HEK293 (cell line): ENCODE results near the gene NTNG1.

ENCODE experiments used
- CTCF ChIA-PET: fragments of 350-600 bp; formaldehyde crosslinking; extraction: SDS; loops from one replicate; lab custom pipeline; 2021; ENCODE audit warnings: antibody characterized with exemption; lab: Yijun Ruan, JAX
- POLR2A ChIA-PET: fragments of 300-600 bp; formaldehyde crosslinking; extraction: SDS; loops from one replicate; lab custom pipeline; 2020; ENCODE audit warnings: antibody characterized with exemption, inconsistent platforms; lab: Yijun Ruan, JAX
- H3K27ac ChIP-seq: fragments of 200-500 bp; sonication (Bioruptor generic); 2 replicates; pipeline ENCODE4 v1.5.1; 2014; ENCODE audit warnings: low read depth, low read length, control low read depth, inconsistent platforms; ENCODE audit errors: extremely low read depth
- H3K36me3 ChIP-seq, 2 experiments: fragments of 200-500 bp in 1 of 2; sonication (Bioruptor generic) in 1 of 2; 1 replicate in 1 of 2; 2 replicates in 1 of 2; pipeline ENCODE4 v1.5.1; 2014 to 2017; ENCODE audit warnings: inconsistent platforms in 2 of 2, low read length in 2 of 2; ENCODE audit not compliant: control insufficient read depth in 2 of 2, insufficient read depth in 1 of 2
- H3K4me1 ChIP-seq: fragments of 200-500 bp; sonication (Bioruptor generic); 2 replicates; pipeline ENCODE4 v1.5.1; 2014; ENCODE audit warnings: mild to moderate bottlenecking, low read length, inconsistent platforms; ENCODE audit not compliant: control insufficient read depth, insufficient read depth
- H3K4me3 ChIP-seq: 2 replicates; pipeline ENCODE4 v1.5.1; 2011; ENCODE audit warnings: low read depth, mild to moderate bottlenecking, control low read depth, low read length, moderate library complexity
- H3K9me3 ChIP-seq: fragments of 200-500 bp; sonication (Bioruptor generic); 2 replicates; pipeline ENCODE4 v1.5.1; 2014; ENCODE audit warnings: low read depth, low read length, inconsistent platforms; ENCODE audit not compliant: control insufficient read depth, insufficient read depth
- HOXC10 ChIP-seq: sonication (generic); formaldehyde crosslinking; IDR thresholded peaks from 2 replicates; pipeline ENCODE4 v1.8.1; 2023; ENCODE audit warnings: mild to moderate bottlenecking, missing genetic modification reagents
- HOXD13 ChIP-seq: sonication (generic); formaldehyde crosslinking; IDR thresholded peaks from 2 replicates; pipeline ENCODE4 v1.8.0; 2022; ENCODE audit warnings: missing genetic modification reagents, borderline replicate concordance
- KLF10 ChIP-seq: fragments of 450-650 bp; IDR thresholded peaks from 2 replicates; pipeline ENCODE4 v1.5.1; 2018; ENCODE audit warnings: missing biosample characterization, mild to moderate bottlenecking, missing genetic modification characterization
- PRDM1 ChIP-seq: fragments of 450-650 bp; formaldehyde crosslinking; IDR thresholded peaks from 2 replicates; pipeline ENCODE4; 2016; ENCODE audit warnings: missing biosample characterization, missing genetic modification characterization
- SALL2 ChIP-seq: fragments of 450-650 bp; formaldehyde crosslinking; IDR thresholded peaks from 2 replicates; pipeline ENCODE4 v1.5.0; 2017; ENCODE audit warnings: missing biosample characterization, mild to moderate bottlenecking, missing genetic modification characterization, borderline replicate concordance
- SCRT1 ChIP-seq: fragments of 450-650 bp; formaldehyde crosslinking; IDR thresholded peaks from 2 replicates; pipeline ENCODE4 v1.5.1; 2016; ENCODE audit warnings: missing biosample characterization, missing genetic modification characterization, borderline replicate concordance
- YY1 ChIP-seq: fragments of 450-650 bp; formaldehyde crosslinking; IDR thresholded peaks from 2 replicates; pipeline ENCODE4 v1.5.1; 2018; ENCODE audit warnings: missing biosample characterization, missing genetic modification characterization
- ZBTB21 ChIP-seq: fragments of 450-650 bp; formaldehyde crosslinking; IDR thresholded peaks from 2 replicates; pipeline ENCODE4 v1.5.1; 2017; ENCODE audit warnings: missing biosample characterization, missing genetic modification characterization
- ZFP3 ChIP-seq: fragments of 450-650 bp; formaldehyde crosslinking; IDR thresholded peaks from 2 replicates; pipeline ENCODE4 v1.5.1; 2016; ENCODE audit warnings: low read depth, missing biosample characterization, missing genetic modification characterization
- ZIC2 ChIP-seq: fragments of 450-650 bp; formaldehyde crosslinking; IDR thresholded peaks from 2 replicates; pipeline ENCODE4 v1.5.1; 2016; ENCODE audit warnings: missing biosample characterization, missing genetic modification characterization
- ZNF133 ChIP-seq: fragments of 450-650 bp; formaldehyde crosslinking; IDR thresholded peaks from 2 replicates; pipeline ENCODE4 v1.5.1; 2016; ENCODE audit warnings: missing biosample characterization, missing genetic modification characterization
- ZNF146 ChIP-seq: fragments of 450-650 bp; formaldehyde crosslinking; IDR thresholded peaks from 2 replicates; pipeline ENCODE4 v1.5.1; 2016; ENCODE audit warnings: missing biosample characterization, missing genetic modification characterization
- ZNF157 ChIP-seq: fragments of 450-650 bp; formaldehyde crosslinking; IDR thresholded peaks from 2 replicates; pipeline ENCODE4 v1.5.1; 2016; ENCODE audit warnings: missing biosample characterization, missing genetic modification characterization
- ZNF311 ChIP-seq: fragments of 450-650 bp; formaldehyde crosslinking; IDR thresholded peaks from 2 replicates; pipeline ENCODE4 v1.5.1; 2017; ENCODE audit warnings: missing biosample characterization, missing genetic modification characterization, borderline replicate concordance
- ZNF548 ChIP-seq: fragments of 450-650 bp; formaldehyde crosslinking; IDR thresholded peaks from 2 replicates; pipeline ENCODE4 v1.5.1; 2016; ENCODE audit warnings: missing biosample characterization, missing genetic modification characterization
- ZNF555 ChIP-seq: fragments of 450-650 bp; formaldehyde crosslinking; conservative IDR thresholded peaks from 2 replicates; pipeline ENCODE4 v1.5.1; 2017; ENCODE audit warnings: missing biosample characterization, mild to moderate bottlenecking, missing genetic modification characterization, inconsistent platforms
- ZNF660 ChIP-seq: fragments of 450-650 bp; IDR thresholded peaks from 2 replicates; pipeline ENCODE4 v1.5.1; 2018; ENCODE audit warnings: missing biosample characterization, mild to moderate bottlenecking, missing genetic modification characterization
- ZNF701 ChIP-seq: fragments of 450-650 bp; formaldehyde crosslinking; IDR thresholded peaks from 2 replicates; pipeline ENCODE4 v1.5.1; 2016; ENCODE audit warnings: missing biosample characterization, missing genetic modification characterization
- ZNF768 ChIP-seq: fragments of 450-650 bp; formaldehyde crosslinking; IDR thresholded peaks from 2 replicates; pipeline ENCODE4 v1.5.1; 2018; ENCODE audit warnings: missing biosample characterization, mild to moderate bottlenecking, missing genetic modification characterization
- ZNF830 ChIP-seq: fragments of 450-650 bp; IDR thresholded peaks from 2 replicates; pipeline ENCODE4 v1.5.0; 2018; ENCODE audit warnings: missing biosample characterization, missing genetic modification characterization, low read depth, mild to moderate bottlenecking, moderate library complexity
- TF ChIP-seq, protein P1 (sequence below): fragments of 450-650 bp; IDR thresholded peaks from 2 replicates; pipeline ENCODE4 v1.5.1; 2018; ENCODE audit warnings: missing biosample characterization, mild to moderate bottlenecking, missing genetic modification characterization
- TF ChIP-seq, protein P2 (sequence below): fragments of 450-650 bp; formaldehyde crosslinking; IDR thresholded peaks from 2 replicates; pipeline ENCODE4 v1.5.1; 2016; ENCODE audit warnings: missing biosample characterization, missing genetic modification characterization
- TF ChIP-seq, protein P3 (sequence below): fragments of 450-650 bp; formaldehyde crosslinking; IDR thresholded peaks from 2 replicates; pipeline ENCODE4 v1.5.1; 2016; ENCODE audit warnings: missing biosample characterization, missing genetic modification characterization, borderline replicate concordance
- TF ChIP-seq, protein P4 (sequence below): fragments of 450-650 bp; formaldehyde crosslinking; IDR thresholded peaks from 2 replicates; pipeline ENCODE4 v1.5.1; 2017; ENCODE audit warnings: missing biosample characterization, missing genetic modification characterization

NTNG1 gene

DNA sequence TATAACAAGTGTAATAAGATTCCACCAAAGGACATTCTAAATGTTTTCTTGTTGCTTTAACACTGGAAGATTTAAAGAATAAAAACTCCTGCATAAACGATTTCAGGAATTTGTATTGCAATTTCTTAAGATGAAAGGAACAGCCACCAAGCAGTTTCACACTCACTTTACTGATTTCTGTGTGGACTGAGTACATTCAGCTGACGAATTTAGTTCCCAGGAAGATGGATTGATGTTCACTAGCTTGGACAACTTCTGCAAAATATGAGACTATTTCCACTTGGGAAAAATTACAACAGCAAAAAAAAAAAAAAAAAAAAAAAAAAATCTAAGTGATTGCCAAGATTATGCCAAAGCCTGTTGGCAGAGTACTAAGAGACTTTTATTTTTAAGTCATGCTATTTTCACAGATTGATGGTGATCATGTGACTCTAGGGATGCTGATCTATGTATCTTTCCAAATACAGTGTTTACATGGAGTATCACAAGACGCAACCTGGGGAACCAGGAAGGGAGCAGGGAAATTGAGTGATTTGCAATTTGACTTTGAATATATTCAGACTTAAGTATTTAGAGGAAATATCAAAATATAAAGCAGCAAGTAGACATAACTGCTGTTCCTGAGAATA is 341.0 kb downstream of the NTNG1 start (continued):
- TF ChIP-seq ZNF133, result no peak
- no peak for TF ChIP-seq ZNF548
- TF ChIP-seq ZNF311 (tag by site-specific recombination), result no peak
- TF ChIP-seq PRDM1 (tag by site-specific recombination), result no peak

DNA sequence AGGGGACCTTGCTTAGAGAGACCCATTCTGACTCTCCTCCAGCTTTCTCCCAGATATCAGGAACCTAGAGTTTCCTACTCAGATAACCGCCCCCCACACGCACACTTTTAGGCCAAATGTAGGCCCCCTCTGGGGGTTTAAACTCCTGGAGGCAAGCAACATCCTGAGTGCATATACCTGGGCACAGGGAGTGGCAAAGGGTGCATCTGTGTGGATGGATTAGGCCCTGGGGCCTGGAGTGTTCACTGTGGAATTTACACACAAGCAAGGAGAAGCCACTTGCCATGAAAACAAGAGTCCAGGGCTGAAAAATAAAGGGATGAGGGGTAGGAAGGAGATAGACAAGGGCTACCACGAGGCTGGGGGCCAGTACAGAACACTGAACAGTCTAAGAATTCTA is 343.1 kb downstream of the NTNG1 start:
- Histone ChIP-seq H3K36me3 (no peaks in the 10 kb centered on the region), H3K9me3 (no peaks in the 10 kb centered on the region), H3K4me1 (no peaks in the 10 kb centered on the region), H3K27ac (no peak overlapping the region)
- POLR2A ChIA-PET, result no interaction called here
- CTCF ChIA-PET, result interaction anchor here (1.6 kb wide), 1 partner anchor 45 kb away, joined by 4 read pairs; no protein-coding TSS in a partner anchor
- TF ChIP-seq SALL2 (tag by site-specific recombination), result no peak
- TF ChIP-seq ZFP3 (tag by site-specific recombination), result no peak
- TF ChIP-seq ZNF768 (tag by site-specific recombination), result no peak
- no peak for TF ChIP-seq KLF10 (tag by site-specific recombination)
- TF ChIP-seq ZNF157 (tag by site-specific recombination), result no peak
- TF ChIP-seq ZBTB21 (tag by site-specific recombination), result no peak
- TF ChIP-seq ZNF701 (tag by site-specific recombination), result no peak
- no peak for TF ChIP-seq HOXC10 (CRISPR knock-in tag)
- TF ChIP-seq, protein P1, sequence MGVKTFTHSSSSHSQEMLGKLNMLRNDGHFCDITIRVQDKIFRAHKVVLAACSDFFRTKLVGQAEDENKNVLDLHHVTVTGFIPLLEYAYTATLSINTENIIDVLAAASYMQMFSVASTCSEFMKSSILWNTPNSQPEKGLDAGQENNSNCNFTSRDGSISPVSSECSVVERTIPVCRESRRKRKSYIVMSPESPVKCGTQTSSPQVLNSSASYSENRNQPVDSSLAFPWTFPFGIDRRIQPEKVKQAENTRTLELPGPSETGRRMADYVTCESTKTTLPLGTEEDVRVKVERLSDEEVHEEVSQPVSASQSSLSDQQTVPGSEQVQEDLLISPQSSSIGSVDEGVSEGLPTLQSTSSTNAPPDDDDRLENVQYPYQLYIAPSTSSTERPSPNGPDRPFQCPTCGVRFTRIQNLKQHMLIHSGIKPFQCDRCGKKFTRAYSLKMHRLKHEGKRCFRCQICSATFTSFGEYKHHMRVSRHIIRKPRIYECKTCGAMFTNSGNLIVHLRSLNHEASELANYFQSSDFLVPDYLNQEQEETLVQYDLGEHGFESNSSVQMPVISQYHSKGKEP, result no peak
- no peak for TF ChIP-seq ZIC2 (tag by site-specific recombination)
- TF ChIP-seq, protein P2, sequence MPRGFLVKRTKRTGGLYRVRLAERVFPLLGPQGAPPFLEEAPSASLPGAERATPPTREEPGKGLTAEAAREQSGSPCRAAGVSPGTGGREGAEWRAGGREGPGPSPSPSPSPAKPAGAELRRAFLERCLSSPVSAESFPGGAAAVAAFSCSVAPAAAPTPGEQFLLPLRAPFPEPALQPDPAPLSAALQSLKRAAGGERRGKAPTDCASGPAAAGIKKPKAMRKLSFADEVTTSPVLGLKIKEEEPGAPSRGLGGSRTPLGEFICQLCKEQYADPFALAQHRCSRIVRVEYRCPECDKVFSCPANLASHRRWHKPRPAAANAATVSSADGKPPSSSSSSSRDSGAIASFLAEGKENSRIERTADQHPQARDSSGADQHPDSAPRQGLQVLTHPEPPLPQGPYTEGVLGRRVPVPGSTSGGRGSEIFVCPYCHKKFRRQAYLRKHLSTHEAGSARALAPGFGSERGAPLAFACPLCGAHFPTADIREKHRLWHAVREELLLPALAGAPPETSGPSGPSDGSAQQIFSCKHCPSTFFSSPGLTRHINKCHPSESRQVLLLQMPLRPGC, result no peak
- no peak for TF ChIP-seq SCRT1 (tag by site-specific recombination)
- no peak for TF ChIP-seq YY1 (tag by site-specific recombination)
- TF ChIP-seq, protein P3, sequence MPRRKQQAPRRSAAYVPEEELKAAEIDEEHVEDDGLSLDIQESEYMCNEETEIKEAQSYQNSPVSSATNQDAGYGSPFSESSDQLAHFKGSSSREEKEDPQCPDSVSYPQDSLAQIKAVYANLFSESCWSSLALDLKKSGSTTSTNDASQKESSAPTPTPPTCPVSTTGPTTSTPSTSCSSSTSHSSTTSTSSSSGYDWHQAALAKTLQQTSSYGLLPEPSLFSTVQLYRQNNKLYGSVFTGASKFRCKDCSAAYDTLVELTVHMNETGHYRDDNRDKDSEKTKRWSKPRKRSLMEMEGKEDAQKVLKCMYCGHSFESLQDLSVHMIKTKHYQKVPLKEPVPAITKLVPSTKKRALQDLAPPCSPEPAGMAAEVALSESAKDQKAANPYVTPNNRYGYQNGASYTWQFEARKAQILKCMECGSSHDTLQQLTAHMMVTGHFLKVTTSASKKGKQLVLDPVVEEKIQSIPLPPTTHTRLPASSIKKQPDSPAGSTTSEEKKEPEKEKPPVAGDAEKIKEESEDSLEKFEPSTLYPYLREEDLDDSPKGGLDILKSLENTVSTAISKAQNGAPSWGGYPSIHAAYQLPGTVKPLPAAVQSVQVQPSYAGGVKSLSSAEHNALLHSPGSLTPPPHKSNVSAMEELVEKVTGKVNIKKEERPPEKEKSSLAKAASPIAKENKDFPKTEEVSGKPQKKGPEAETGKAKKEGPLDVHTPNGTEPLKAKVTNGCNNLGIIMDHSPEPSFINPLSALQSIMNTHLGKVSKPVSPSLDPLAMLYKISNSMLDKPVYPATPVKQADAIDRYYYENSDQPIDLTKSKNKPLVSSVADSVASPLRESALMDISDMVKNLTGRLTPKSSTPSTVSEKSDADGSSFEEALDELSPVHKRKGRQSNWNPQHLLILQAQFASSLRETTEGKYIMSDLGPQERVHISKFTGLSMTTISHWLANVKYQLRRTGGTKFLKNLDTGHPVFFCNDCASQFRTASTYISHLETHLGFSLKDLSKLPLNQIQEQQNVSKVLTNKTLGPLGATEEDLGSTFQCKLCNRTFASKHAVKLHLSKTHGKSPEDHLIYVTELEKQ (tag by site-specific recombination), result no peak
- TF ChIP-seq ZNF146 (tag by site-specific recombination), result no peak
- TF ChIP-seq, protein P4, sequence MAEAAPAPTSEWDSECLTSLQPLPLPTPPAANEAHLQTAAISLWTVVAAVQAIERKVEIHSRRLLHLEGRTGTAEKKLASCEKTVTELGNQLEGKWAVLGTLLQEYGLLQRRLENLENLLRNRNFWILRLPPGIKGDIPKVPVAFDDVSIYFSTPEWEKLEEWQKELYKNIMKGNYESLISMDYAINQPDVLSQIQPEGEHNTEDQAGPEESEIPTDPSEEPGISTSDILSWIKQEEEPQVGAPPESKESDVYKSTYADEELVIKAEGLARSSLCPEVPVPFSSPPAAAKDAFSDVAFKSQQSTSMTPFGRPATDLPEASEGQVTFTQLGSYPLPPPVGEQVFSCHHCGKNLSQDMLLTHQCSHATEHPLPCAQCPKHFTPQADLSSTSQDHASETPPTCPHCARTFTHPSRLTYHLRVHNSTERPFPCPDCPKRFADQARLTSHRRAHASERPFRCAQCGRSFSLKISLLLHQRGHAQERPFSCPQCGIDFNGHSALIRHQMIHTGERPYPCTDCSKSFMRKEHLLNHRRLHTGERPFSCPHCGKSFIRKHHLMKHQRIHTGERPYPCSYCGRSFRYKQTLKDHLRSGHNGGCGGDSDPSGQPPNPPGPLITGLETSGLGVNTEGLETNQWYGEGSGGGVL (tag by site-specific recombination), result no peak
- no peak for TF ChIP-seq HOXD13 (CRISPR knock-in tag)
- no peak for TF ChIP-seq ZNF660 (tag by site-specific recombination)
- TF ChIP-seq ZNF830 (tag by site-specific recombination), result no peak
- TF ChIP-seq ZNF555 (tag by site-specific recombination), result no peak
- TF ChIP-seq, all 188 proteins: peak for 0
- no peak overlapping the region for H3K4me3 ChIP-seq
